GM19238 (cell line): ENCODE measurements around the gene ACSM2A.
A peak's percentile ranks its signal among the peaks of the same experiment; 100 is the strongest.
"Not testable (repeated sequence)": the region's sequence is repeated elsewhere in the genome, so short reads cannot be mapped to it uniquely, and the experiment has no call there.

ENCODE experiments used
- DNase-seq: peaks from one replicate; pipeline ENCODE4 v3.0.0; 2011; ENCODE audit warnings: low spot score; ENCODE audit not compliant: insufficient read length

The ACSM2A gene

DNA sequence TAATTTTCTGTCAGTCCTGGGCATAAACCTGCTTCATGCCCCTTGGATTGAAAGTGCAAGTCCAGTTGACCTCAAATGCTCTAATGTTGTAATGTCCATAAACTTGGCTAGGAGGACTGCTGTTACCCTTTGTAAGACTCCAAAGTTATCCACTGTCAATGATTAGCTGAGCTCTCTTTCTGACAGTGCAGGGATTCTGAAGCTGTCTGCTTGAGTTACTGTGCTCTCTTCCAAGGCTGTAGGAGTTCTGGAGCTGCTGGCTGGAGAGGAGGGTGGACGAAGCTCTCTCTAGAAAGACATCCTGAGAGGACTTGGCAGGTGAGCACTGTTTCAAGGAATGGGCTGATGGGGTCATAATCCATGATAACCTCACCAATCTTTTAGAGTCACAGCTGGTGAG, at the start of gene ACSM2A:
ACSM2A (plus strand) TSS at position 158 of the 400 bp plus-strand sequence. CDS start 8,594 bp downstream, outside the sequence.
- not testable (repeated sequence) for DNase-seq

DNA sequence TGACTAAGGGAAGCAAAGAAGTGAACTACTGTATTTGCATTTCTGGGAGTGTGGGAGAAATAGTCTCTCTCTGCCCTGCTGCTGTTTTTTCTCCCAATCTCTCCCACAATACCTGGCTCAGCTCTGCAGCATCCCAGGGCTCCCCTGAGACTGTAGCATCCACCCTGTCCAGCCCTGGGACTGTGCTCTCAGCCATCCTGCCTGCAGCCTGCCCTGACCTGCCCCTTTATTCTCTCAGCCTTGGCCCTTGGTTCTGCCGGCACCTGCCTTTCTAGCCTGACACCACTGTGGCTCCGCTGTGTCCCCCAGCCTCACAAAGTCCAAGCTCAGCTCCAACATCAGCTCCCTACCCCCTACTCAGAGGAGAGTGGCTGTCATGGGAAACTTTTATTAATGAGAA, 48.7 kb upstream of the ACSM2A start:
- DNase-seq = no peak

DNA sequence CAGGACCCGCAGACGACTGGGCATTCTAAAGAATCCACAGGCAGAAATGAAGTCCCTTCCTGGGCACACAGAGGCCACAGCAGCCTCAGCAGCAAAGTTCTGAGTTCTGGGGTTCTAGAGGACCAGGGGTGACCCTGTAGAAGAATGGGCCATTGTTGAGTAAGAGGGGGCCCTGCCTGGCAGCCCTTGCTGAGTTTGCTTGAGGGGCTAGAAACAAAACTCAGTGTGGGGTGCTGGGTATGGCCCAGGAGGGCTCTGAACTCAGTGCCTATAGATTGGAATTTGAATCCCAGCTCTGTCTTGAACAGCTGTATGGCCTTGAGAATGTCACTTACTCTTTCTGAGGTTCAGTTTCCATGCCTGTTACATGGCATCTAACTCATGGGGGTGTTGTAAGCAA, 46.7 kb upstream of the ACSM2A start, which contains the start of gene PDILT:
PDILT (minus strand) TSS at position 101 of the 400 bp plus-strand sequence. CDS start 5,437 bp downstream, outside the sequence.
- no peak for DNase-seq

GRCh38 chr16:20409398-20410120, 41.8 kb upstream of the ACSM2A start, which contains the start of gene ACSM5:
Gene ACSM5 (plus strand): TSS chr16:20409534. CDS start chr16:20411485, 1,951 bp downstream.
- no peak for DNase-seq

DNA sequence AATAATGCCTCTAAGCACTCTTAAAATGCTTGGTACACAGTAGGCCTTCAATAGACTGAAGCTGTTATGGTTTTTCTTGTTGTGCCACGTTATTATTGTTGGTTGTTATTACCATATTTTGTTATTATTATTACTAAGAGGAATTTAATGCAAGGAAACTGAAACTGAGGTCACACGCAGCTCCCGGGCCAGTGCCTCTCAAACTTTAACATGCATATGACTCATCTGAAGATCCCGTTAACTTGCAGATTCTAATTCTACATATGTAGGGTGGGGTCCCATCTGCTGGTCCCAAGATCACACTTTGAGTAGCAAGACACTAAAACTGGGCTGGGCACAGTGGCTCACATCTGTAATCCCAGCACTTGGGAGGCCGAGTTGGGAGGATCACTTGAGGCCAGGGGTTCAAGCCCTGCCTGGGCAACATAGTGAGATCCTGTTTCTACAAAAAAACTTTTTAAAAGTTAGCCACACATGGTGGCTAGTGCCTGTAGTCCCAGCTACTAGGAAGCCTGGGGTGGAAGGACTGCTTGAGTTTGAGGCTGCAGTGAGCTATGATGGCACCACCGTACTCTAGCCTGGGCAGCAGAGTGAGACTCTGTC, 41.1 kb upstream of the ACSM2A start:
- DNase-seq = peak; percentile 21

GRCh38 chr16:20411055-20411454, 40.3 kb upstream of the ACSM2A start:
- no peak for DNase-seq

GRCh38 chr16:20415541-20415940, 35.8 kb upstream of the ACSM2A start:
- no peak for DNase-seq

- not testable (repeated sequence) for DNase-seq
Measured at GRCh38 chr16:20419093-20419492, 32.2 kb upstream of the ACSM2A start.

DNA sequence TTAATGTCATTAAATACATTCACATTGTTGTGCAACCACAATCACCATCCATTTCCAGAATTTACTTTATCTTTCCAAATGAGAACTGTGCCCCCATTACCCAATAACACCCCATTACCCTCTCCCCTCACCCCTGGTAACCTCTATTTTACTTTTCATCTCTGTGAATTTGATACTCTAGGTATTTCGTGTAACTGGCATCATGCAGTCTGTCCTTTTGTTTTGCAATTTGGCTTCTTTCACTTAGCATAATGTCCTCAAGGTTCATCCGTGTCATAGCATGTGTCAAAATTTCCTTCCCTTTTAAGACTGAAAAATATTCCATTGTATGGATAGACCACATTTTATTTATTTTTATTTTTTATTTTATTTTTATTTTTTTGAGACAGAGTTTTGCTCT, 29.6 kb upstream of the ACSM2A start:
- not testable (repeated sequence) for DNase-seq

GRCh38 chr16:20423772-20424128, 27.6 kb upstream of the ACSM2A start:
- DNase-seq = not testable (repeated sequence)

- no peak for DNase-seq
Measured at GRCh38 chr16:20424129-20424866, 27.0 kb upstream of the ACSM2A start.

GRCh38 chr16:20427401-20427797, 23.9 kb upstream of the ACSM2A start:
- DNase-seq = not testable (repeated sequence)

- DNase-seq = not testable (repeated sequence)
Measured at GRCh38 chr16:20429499-20429898, 21.8 kb upstream of the ACSM2A start.

DNA sequence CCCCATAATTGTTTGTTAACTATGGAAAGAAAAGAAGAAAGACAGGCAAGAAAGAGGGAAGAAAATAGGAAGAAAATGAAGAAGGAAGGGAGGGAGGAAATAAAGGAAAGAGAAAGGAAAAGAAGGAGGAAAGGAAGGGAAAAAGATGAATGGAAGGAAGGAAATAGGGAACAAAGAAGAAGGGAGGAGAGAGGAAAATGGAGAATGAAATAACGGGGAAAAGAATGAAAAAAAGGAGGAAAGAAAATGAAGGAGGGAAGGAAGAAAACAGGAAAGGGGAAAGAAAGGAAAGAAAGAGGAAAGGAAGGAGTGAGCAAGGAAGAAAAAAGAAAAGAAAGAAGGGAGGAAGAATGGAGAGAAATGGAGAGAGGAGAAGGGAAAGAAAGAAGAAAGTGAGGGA, 20.8 kb upstream of the ACSM2A start:
- DNase-seq = not testable (repeated sequence)

GRCh38 chr16:20430948-20431347, 20.4 kb upstream of the ACSM2A start:
- no peak for DNase-seq

- DNase-seq = not testable (repeated sequence)
Measured at GRCh38 chr16:20438950-20439349, 12.4 kb upstream of the ACSM2A start.

- DNase-seq = not testable (repeated sequence)
Measured at GRCh38 chr16:20439820-20440231, 11.5 kb upstream of the ACSM2A start.

- DNase-seq = not testable (repeated sequence)
Measured at GRCh38 chr16:20440731-20441130, 10.6 kb upstream of the ACSM2A start.

GRCh38 chr16:20441191-20441590, 10.1 kb upstream of the ACSM2A start:
- DNase-seq = no peak

DNA sequence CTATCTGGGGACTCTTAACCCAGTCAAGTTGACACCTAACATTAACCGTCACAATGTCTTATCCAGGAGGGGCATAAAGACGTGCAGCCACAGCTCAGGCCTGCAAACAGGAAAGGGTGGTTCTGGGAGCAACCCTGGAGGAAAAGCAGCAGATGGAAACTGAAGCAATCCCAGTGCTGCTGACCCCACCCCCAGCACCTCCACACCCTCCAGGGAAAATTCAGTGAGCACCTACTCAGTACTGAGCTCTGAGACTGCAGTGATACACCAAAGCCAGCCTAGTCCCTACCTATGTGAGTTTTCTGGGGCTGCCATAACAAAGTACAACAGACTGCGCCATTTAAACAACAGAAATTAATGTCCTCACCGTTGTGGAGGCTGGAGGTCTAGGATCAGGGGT, 9.5 kb upstream of the ACSM2A start:
- DNase-seq = not testable (repeated sequence)

DNA sequence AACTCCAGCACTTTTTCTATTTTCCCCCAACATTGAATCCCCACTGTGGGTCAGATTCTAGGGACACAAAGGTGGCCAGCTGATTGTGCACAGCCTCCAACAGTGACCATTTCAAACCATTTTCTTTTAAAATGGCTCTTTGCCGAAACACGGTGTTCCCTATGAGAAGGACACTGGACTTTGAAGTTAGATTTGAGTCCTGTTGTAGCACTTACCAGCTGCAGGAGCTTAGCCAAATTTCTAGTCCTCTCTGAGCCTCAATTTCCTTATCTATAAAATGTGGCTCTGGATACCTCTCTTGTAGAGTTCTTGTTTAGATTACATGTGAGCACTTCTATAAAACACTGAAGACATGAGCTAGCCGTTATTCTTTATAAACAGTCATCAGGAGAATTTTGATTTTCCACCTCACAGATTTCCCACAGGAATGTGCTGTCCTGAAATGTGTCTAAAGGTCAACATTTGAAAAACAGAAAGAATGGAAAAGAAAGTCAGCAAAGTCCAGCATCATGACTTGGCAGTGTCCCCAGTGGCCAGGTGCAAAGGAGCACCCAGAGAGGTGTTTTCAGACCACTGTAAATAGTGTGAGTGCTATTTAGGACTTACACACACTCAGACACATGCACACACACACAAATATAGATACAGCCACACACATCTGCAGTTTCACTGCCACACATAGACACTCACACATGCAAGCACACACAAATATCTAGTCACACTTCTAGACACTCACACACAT, 4.5 kb upstream of the ACSM2A start:
- not testable (repeated sequence) for DNase-seq
